Skeletal muscle cell (primary cell): ENCODE measurements around the gene PKM.

Experiments
- DNase-seq: peaks from one replicate; pipeline ENCODE4 v3.0.0-alpha.2; 2010; ENCODE audit warnings: low read depth
- H3K4me3 ChIP-seq: 2 replicates; pipeline ENCODE4 v1.5.1; 2011; ENCODE audit warnings: low read depth, mild to moderate bottlenecking, control low read depth, low read length, moderate library complexity

PKM gene

GRCh38 chr15:72168131-72168807, 62.7 kb downstream of the PKM start:
- DNase-seq: no peak

GRCh38 chr15:72167445-72167844, 63.5 kb downstream of the PKM start:
- H3K4me3 ChIP-seq: no peak overlapping the region
- DNase-seq: no peak

More at GRCh38 chr15:72168131-72168807, 62.7 kb downstream of the PKM start:
- H3K4me3 ChIP-seq: no peak overlapping the region

GRCh38 chr15:72166716-72167417, 64.1 kb downstream of the PKM start:
- no peak for DNase-seq
- H3K4me3 ChIP-seq: no peak overlapping the region

GRCh38 chr15:72163719-72164118, 67.3 kb downstream of the PKM start:
- no peak for DNase-seq
- no peak overlapping the region for H3K4me3 ChIP-seq

- no peak for DNase-seq
- no peak overlapping the region for H3K4me3 ChIP-seq
Observed at GRCh38 chr15:72162569-72162968, 68.4 kb downstream of the PKM start.

GRCh38 chr15:72161361-72162132, 69.4 kb downstream of the PKM start:
- no peak for DNase-seq
- H3K4me3 ChIP-seq: no peak overlapping the region

GRCh38 chr15:72160696-72161245, 70.2 kb downstream of the PKM start:
- DNase-seq: no peak
- H3K4me3 ChIP-seq: no peak overlapping the region

GRCh38 chr15:72156928-72157327, 74.1 kb downstream of the PKM start:
- DNase-seq: no peak
- no peak overlapping the region for H3K4me3 ChIP-seq

- peak; percentile 31 for DNase-seq
- peak overlapping the region; percentile 39 for H3K4me3 ChIP-seq
Observed at GRCh38 chr15:72155635-72156616, 75.1 kb downstream of the PKM start.

- peak overlapping the region; percentile 39 for H3K4me3 ChIP-seq
Observed at GRCh38 chr15:72155003-72155621, 75.9 kb downstream of the PKM start.

GRCh38 chr15:72154316-72154715, 76.7 kb downstream of the PKM start:
- no peak for DNase-seq
- H3K4me3 ChIP-seq: no peak overlapping the region

More at GRCh38 chr15:72155003-72155621, 75.9 kb downstream of the PKM start:
- no peak for DNase-seq

GRCh38 chr15:72153269-72154000, 77.6 kb downstream of the PKM start:
- no peak for DNase-seq

More at GRCh38 chr15:72153269-72154000, 77.6 kb downstream of the PKM start:
- H3K4me3 ChIP-seq: no peak overlapping the region
